Fibroblast of lung (primary cell): ENCODE data around the gene TMEM151B. TPM values are rescaled to one million over a fixed set of nuclear protein-coding genes. Genes with fewer than 3 reads are reported as not detected.

ENCODE experiments used
- DNase-seq, 2 donors: peaks; one replicate each; pipeline versions ENCODE4 v3.0.0 to v3.0.0-alpha.2; 2010; ENCODE audit warnings: low read depth in 2 of 2
- H2AFZ ChIP-seq: 2 replicates; pipeline ENCODE4 v1.5.1; 2012; ENCODE audit warnings: low read length, control low read depth, inconsistent platforms
- H3K27ac ChIP-seq: 2 replicates; pipeline ENCODE4 v1.5.1; 2011; ENCODE audit warnings: low read length, control low read depth; ENCODE audit not compliant: insufficient read depth
- H3K27me3 ChIP-seq: 2 replicates; pipeline ENCODE4 v1.5.1; 2011; ENCODE audit warnings: mild to moderate bottlenecking, low read length; ENCODE audit not compliant: control insufficient read depth, insufficient read depth
- H3K36me3 ChIP-seq: 2 replicates; pipeline ENCODE4 v1.5.1; 2011; ENCODE audit warnings: low read length; ENCODE audit not compliant: control insufficient read depth, insufficient read depth
- H3K4me1 ChIP-seq: 2 replicates; pipeline ENCODE4 v1.5.1; 2011; ENCODE audit warnings: low read length; ENCODE audit not compliant: control insufficient read depth, insufficient read depth; ENCODE audit errors: extremely low read depth
- H3K4me2 ChIP-seq: 2 replicates; pipeline ENCODE4 v1.5.1; 2011; ENCODE audit warnings: low read length, control low read depth; ENCODE audit not compliant: insufficient read depth; ENCODE audit errors: extremely low read depth
- H3K4me3 ChIP-seq, 4 experiments: fragments of 200-600 bp in 1 of 4; sonication (generic) in 1 of 4; replicated peaks in 1 of 4; 2 replicates each; pipeline ENCODE4 v1.5.1; 2011 to 2016; ENCODE audit warnings: low read length in 4 of 4, low read depth in 3 of 4, mild to moderate bottlenecking in 3 of 4, control low read depth in 2 of 4, inconsistent platforms in 1 of 4, mixed read lengths in 1 of 4; ENCODE audit not compliant: insufficient read depth in 1 of 4; ENCODE audit errors: control extremely low read depth in 1 of 4
- H3K79me2 ChIP-seq: 2 replicates; pipeline ENCODE4 v1.5.1; 2012; ENCODE audit warnings: mild to moderate bottlenecking, low read length, inconsistent platforms; ENCODE audit not compliant: control insufficient read depth, insufficient read depth
- H3K9ac ChIP-seq: 2 replicates; pipeline ENCODE4 v1.5.1; 2011; ENCODE audit warnings: mild to moderate bottlenecking, low read length, control low read depth; ENCODE audit not compliant: insufficient read depth
- H3K9me3 ChIP-seq: 2 replicates; pipeline ENCODE4 v1.5.1; 2012; ENCODE audit warnings: low read depth, low read length; ENCODE audit not compliant: control insufficient read depth, insufficient read depth
- H4K20me1 ChIP-seq: 2 replicates; pipeline ENCODE4 v1.5.1; 2011; ENCODE audit warnings: low read length; ENCODE audit not compliant: control insufficient read depth, insufficient read depth; ENCODE audit errors: extremely low read depth
- CTCF ChIP-seq, 2 donors: IDR thresholded peaks in 1 of 2; conservative IDR thresholded peaks in 1 of 2; 1 replicate in 1 of 2; 2 replicates in 1 of 2; pipeline ENCODE4 v1.5.1; 2011 to 2012; ENCODE audit warnings: low read length in 2 of 2, control low read depth in 1 of 2, inconsistent platforms in 1 of 2, low read depth in 1 of 2, mild to moderate bottlenecking in 1 of 2
- EZH2 ChIP-seq: IDR thresholded peaks from 2 replicates; pipeline ENCODE4 v1.5.1; 2012; ENCODE audit warnings: low read length, control low read depth, mild to moderate bottlenecking; ENCODE audit errors: missing control alignments
- polyA plus RNA-seq, 2 donors: library from polyadenylated mRNA; depleted of rRNA in 1 of 2; stranded (reverse) in 1 of 2; unstranded in 1 of 2; fragments of >200 nt; gene quantifications; 2 replicates each; pipeline ENCODE4 v1.2.1, GENCODE V29; 2011 to 2012; ENCODE audit warnings: missing spikeins in 1 of 2
- total RNA-seq: library from RNA; depleted of rRNA; stranded (reverse); fragments of >200 nt; gene quantifications from 2 replicates; pipeline ENCODE4 v1.2.1, GENCODE V29; 2014

Gene TMEM151B
- total and polyA plus RNA-seq, 2 donors (not counting 1 experiment from before 2014, with no cell fraction given): under 0.01 TPM; not detected in 1

- no peak for TF ChIP-seq EZH2
- TF ChIP-seq CTCF (conservative IDR thresholded peaks at IDR 0.05 in 1 of 2, IDR thresholded peaks at IDR 0.05 in 1 of 2; ENCODE audit: low read depth in 1 of 2, low read length in 2 of 2): no peak
- H3K27me3 ChIP-seq: peaks cover 27% of the 10 kb centered on the region
- H3K4me2 ChIP-seq: no peak overlapping the region
- H3K27ac ChIP-seq: no peak overlapping the region
- no peaks in the 10 kb centered on the region for H3K79me2 ChIP-seq
- DNase-seq: no peak
- H4K20me1 ChIP-seq: peaks cover 2% of the 10 kb centered on the region
- no peaks in the 10 kb centered on the region for H3K9me3 ChIP-seq
- peaks cover 5% of the 10 kb centered on the region for H3K4me1 ChIP-seq
- no peaks in the 10 kb centered on the region for H3K36me3 ChIP-seq
- no peak overlapping the region for H3K4me3 ChIP-seq
- H3K9ac ChIP-seq: no peak overlapping the region
- no peak overlapping the region for H2AFZ ChIP-seq
Observed at GRCh38 chr6:44266347-44266746, 3.9 kb upstream of the TMEM151B start.

GRCh38 chr6:44267252-44267651 is 3.0 kb upstream of the TMEM151B start:
- no peaks in the 10 kb centered on the region for H3K79me2 ChIP-seq
- TF ChIP-seq CTCF (conservative IDR thresholded peaks at IDR 0.05 in 1 of 2, IDR thresholded peaks at IDR 0.05 in 1 of 2; ENCODE audit: low read depth in 1 of 2, low read length in 2 of 2) (no peak), EZH2 (no peak)
- H3K9me3 ChIP-seq: no peaks in the 10 kb centered on the region
- H4K20me1 ChIP-seq: peaks cover 2% of the 10 kb centered on the region
- no peak overlapping the region for H3K9ac ChIP-seq
- peaks cover 5% of the 10 kb centered on the region for H3K4me1 ChIP-seq
- no peak overlapping the region for H2AFZ ChIP-seq
- DNase-seq: no peak
- no peak overlapping the region for H3K4me3 ChIP-seq
- H3K27me3 ChIP-seq: peaks cover 36% of the 10 kb centered on the region
- H3K27ac ChIP-seq: no peak overlapping the region
- no peaks in the 10 kb centered on the region for H3K36me3 ChIP-seq
- no peak overlapping the region for H3K4me2 ChIP-seq

- H3K4me2 ChIP-seq: no peak overlapping the region
- H3K36me3 ChIP-seq: no peaks in the 10 kb centered on the region
- peaks cover 2% of the 10 kb centered on the region for H4K20me1 ChIP-seq
- H3K79me2 ChIP-seq: no peaks in the 10 kb centered on the region
- H3K4me1 ChIP-seq: peaks cover 5% of the 10 kb centered on the region
- no peak overlapping the region for H3K4me3 ChIP-seq
- H3K9me3 ChIP-seq: no peaks in the 10 kb centered on the region
- H2AFZ ChIP-seq: no peak overlapping the region
- H3K27ac ChIP-seq: no peak overlapping the region
- H3K9ac ChIP-seq: no peak overlapping the region
- peak; percentile 17 to 51 for DNase-seq
- no peak for TF ChIP-seq EZH2
- peak; percentile 99 for TF ChIP-seq CTCF (conservative IDR thresholded peaks at IDR 0.05 in 1 of 2, IDR thresholded peaks at IDR 0.05 in 1 of 2; ENCODE audit: low read depth in 1 of 2, low read length in 2 of 2)
- H3K27me3 ChIP-seq: peaks cover 43% of the 10 kb centered on the region
Observed at GRCh38 chr6:44268095-44268628, 2.1 kb upstream of the TMEM151B start.
